Measurements from ENCODE around the gene ZNF263. TPM values are rescaled to one million over a fixed set of nuclear protein-coding genes. Genes with fewer than 3 reads are reported as not detected.

ZNF263 gene
- total RNA-seq, 4 donors from 2014 or later = 45.5 to 53.6 (median 47.6) TPM

- peak overlapping the region in 1 of 4 donors; percentile 95 for H3K27ac ChIP-seq
- TF ChIP-seq CTCF (IDR thresholded peaks at IDR 0.05) = no peak
- TF ChIP-seq EP300 (IDR thresholded peaks at IDR 0.05) = no peak
- TF ChIP-seq POLR2A (IDR thresholded peaks at IDR 0.05) = no peak
- peaks cover 0 to 84% (median 0%) of the 10 kb centered on the region in 3 donors for H3K9me3 ChIP-seq
- peaks cover 3 to 62% of the 10 kb centered on the region in 2 donors for H3K36me3 ChIP-seq
- 61 to 71% methylated on average over 4 of the region's 4 CpGs for WGBS, 2 donors (ENCODE audit: low coverage in 1 of 2)
- ATAC-seq = no peak
- H3K4me1 ChIP-seq = peaks cover 0 to 28% (median 12%) of the 10 kb centered on the region in 3 donors
- peak overlapping the region; percentile 77 to 83 for H3K4me3 ChIP-seq
- no peaks in the 10 kb centered on the region for H3K27me3 ChIP-seq
These were observed 21.1 kb downstream of the ZNF263 start for GRCh38 chr16:3304370-3304769.

GRCh38 chr16:3305109-3306068 is 22.1 kb downstream of the ZNF263 start, which contains the start of the genes TIGD7 and ZNF75A:
TSS of gene TIGD7 (minus strand) at chr16:3305430. CDS start at chr16:3300614, 4,816 bp downstream.
TSS of gene ZNF75A (plus strand) at chr16:3305497. CDS start at chr16:3308429, 2,932 bp downstream.
- WGBS, 2 donors (ENCODE audit: low coverage in 1 of 2) = 2% methylated on average over 9 of the region's 103 CpGs; no CpG with 5 or more reads in 1 of the 2 donors
- Histone ChIP-seq H3K4me1 (peaks cover 0 to 28% (median 12%) of the 10 kb centered on the region in 3 donors), H3K4me3 (peak within 1 kb of the TSS; percentile 77 to 83), H3K27me3 (no peaks in the 10 kb centered on the region), H3K27ac (peak within 1 kb of the TSS; percentile 79 to 95 (median 93)), H3K36me3 (peaks cover 3 to 62% of the 10 kb centered on the region in 2 donors), H3K9me3 (peaks cover 0 to 84% (median 0%) of the 10 kb centered on the region in 3 donors)
- TF ChIP-seq EP300 (IDR thresholded peaks at IDR 0.05) (no peak), POLR2AphosphoS5 (IDR thresholded peaks at IDR 0.05) (peak; percentile 93), CTCF (IDR thresholded peaks at IDR 0.05) (peak in 3 of 4 experiments; percentile 16 to 52 (median 46)), POLR2A (IDR thresholded peaks at IDR 0.05) (peak; percentile 81 to 82)
- peak; percentile 99 for ATAC-seq

GRCh38 chr16:3306078-3306477 is 22.8 kb downstream of the ZNF263 start:
- H3K9me3 ChIP-seq = peaks cover 0 to 84% (median 0%) of the 10 kb centered on the region in 3 donors
- peak overlapping the region; percentile 77 to 83 for H3K4me3 ChIP-seq
- H3K4me1 ChIP-seq = peaks cover 0 to 28% (median 12%) of the 10 kb centered on the region in 3 donors
- TF ChIP-seq POLR2A (IDR thresholded peaks at IDR 0.05) = no peak
- no peak for TF ChIP-seq CTCF (IDR thresholded peaks at IDR 0.05)
- TF ChIP-seq EP300 (IDR thresholded peaks at IDR 0.05) = no peak
- no peak for TF ChIP-seq POLR2AphosphoS5 (IDR thresholded peaks at IDR 0.05)
- peaks cover 3 to 62% of the 10 kb centered on the region in 2 donors for H3K36me3 ChIP-seq
- 60 to 61% methylated on average over 1 to 10 of the region's 11 CpGs for WGBS, 2 donors (ENCODE audit: low coverage in 1 of 2)
- no peaks in the 10 kb centered on the region for H3K27me3 ChIP-seq
- ATAC-seq = no peak
- H3K27ac ChIP-seq = peak overlapping the region; percentile 79 to 95 (median 93)

GRCh38 chr16:3311496-3311895 is 28.2 kb downstream of the ZNF263 start:
- no peak for ATAC-seq
- no peak overlapping the region for H3K4me3 ChIP-seq
- no peak overlapping the region for H3K27ac ChIP-seq
- peaks cover 0 to 100% (median 5%) of the 10 kb centered on the region in 3 donors for H3K9me3 ChIP-seq
- H3K4me1 ChIP-seq = peaks cover 0 to 11% (median 0%) of the 10 kb centered on the region in 3 donors
- H3K36me3 ChIP-seq = peaks cover 6 to 93% of the 10 kb centered on the region in 2 donors
- 100% methylated on average over 1 to 4 of the region's 4 CpGs for WGBS, 2 donors (ENCODE audit: low coverage in 1 of 2)
- TF ChIP-seq POLR2A (IDR thresholded peaks at IDR 0.05) (no peak), EP300 (IDR thresholded peaks at IDR 0.05) (no peak), POLR2AphosphoS5 (IDR thresholded peaks at IDR 0.05) (no peak), CTCF (IDR thresholded peaks at IDR 0.05) (no peak)
- no peaks in the 10 kb centered on the region for H3K27me3 ChIP-seq

Data from gastroesophageal sphincter (tissue), 4 donors.